Neural progenitor cell (in vitro differentiated cells): ENCODE data around the gene LRRN2.

Experiments used
- CTCF ChIP-seq: fragments of 200-600 bp; sonication (generic); IDR thresholded peaks from 2 replicates; pipeline ENCODE4 v1.5.1; 2017; ENCODE audit warnings: antibody characterized with exemption, mild to moderate bottlenecking
- EZH2phosphoT487 ChIP-seq: fragments of 200-600 bp; sonication (generic); IDR thresholded peaks from 2 replicates; pipeline ENCODE4 v1.6.1; 2017; ENCODE audit warnings: antibody characterized with exemption

- TF ChIP-seq CTCF (no peak), EZH2phosphoT487 (no peak)
Observed at GRCh38 chr1:204577794-204578478, 107.6 kb downstream of the LRRN2 start.
